ENCODE measurements around the gene HTR6.

Gene HTR6

DNA sequence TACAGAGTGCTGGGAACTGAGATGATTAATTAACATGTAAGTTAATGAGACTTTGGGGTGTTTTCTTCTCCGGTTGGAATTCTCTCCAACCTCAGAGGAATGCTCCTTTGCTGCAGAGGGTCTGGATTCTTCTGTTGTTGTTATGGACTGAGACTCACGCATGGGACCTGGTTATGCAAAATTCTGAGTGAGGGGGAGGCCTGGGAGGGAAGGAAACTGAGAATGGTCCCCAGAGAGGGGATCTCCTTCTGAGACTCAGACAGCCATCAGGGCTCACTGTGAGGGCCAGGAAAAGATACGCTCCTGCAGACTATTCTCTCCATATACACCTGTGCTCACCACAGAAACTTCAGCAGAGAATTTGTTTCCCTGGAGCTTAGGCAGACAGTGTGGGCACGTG lies 56.3 kb downstream of the HTR6 start:
- DNase-seq (ENCODE audit: low read depth in 2 of 2): no peak

DNA sequence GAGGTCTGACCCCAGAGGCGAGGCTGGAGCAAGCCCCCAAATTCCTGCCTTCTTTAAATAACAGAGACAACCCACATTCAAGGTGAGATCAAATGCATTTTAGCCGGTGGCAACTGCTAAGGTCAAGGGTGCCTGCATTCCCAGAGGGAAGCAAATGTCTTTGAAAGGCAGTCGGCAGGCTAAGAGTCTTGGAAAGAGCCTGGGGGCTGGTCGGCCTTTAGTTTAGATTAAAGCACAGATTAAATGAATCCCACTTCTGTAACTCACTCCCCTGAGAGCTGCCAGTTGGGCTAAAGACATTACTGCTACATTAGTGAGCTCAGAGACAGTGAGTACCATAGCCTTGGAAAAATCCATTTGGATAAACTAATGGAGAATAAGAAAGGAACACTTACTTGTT lies 59.2 kb downstream of the HTR6 start:
- DNase-seq (ENCODE audit: low read depth in 2 of 2): no peak

DNA sequence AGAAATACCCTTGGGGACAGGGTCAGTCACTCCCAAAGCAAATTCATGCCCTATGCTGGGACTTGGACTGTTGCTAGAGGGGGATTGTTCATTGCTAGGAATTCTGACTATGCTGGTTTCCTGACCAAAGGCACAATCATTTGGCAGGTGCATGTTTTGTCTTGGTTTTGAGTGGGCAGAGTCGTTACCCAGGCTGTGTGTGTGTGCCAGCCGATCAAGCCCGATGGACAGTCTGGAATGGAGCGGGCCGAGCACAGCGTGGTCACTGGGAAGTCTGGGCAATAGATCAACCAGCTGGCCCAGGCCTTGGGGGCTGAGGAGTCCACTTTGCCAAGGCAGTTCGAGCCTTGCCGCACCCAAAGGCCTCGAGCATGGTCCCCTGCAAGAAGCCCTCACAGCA lies 60.9 kb downstream of the HTR6 start:
- no peak for DNase-seq (ENCODE audit: low read depth in 2 of 2)

DNA sequence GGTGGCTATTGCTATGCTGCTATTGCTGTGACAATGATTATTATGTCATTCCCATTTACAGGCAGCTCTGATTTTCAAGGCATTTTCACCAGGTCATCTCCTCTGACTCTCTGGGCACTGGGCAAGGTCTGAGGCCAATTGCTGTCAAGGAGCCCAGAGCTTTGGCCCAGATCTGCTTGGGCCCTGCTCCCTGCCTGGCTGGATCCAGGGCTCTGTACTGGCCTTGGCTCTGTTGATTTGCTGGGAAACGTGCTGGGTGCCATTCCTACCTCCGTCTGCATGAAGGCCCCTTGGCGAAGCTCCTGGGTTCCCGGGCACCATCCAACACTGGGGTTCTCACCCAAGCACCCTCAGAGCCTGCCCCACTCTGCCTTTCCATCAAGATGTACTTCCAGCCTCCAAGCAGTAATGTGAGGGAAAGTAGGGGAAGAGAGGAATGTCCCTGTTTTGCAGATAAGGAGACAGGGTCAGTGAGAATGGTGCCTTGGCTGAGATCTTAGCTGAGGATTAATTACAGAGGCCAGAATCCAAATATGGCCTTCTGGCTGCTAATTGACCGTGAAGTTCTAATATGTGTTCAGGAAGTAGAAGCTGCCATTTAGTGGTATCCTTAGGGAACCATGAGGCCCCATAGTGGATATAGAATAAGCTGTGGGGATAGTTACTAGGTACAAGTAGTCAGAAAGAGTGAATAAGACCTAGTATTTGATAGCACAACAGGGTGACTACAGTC lies 63.9 kb downstream of the HTR6 start:
- no peak for DNase-seq (ENCODE audit: low read depth in 2 of 2)

DNA sequence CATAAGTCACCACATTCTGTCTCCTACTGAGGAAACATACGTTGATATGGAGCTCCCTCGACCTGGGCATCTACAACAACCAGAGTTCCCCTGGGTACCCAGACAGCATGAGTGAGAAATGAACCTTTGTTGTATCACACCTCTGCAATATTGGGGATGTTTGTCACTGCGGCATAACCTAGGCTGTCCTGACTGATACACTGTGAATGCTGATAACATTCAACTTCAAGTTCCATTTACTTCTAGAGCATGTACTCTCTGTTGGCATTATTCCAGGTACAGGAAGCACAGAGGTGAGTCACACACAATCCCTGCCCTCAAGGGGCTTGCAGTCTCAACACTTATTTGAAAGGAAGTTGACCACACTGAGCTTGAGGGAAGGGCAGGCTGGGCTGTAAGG lies 65.6 kb downstream of the HTR6 start:
- no peak for DNase-seq (ENCODE audit: low read depth in 2 of 2)

Measured in fibroblast of skin of left biceps (primary cell).